ENCODE results near the gene SLC51B.

DNA sequence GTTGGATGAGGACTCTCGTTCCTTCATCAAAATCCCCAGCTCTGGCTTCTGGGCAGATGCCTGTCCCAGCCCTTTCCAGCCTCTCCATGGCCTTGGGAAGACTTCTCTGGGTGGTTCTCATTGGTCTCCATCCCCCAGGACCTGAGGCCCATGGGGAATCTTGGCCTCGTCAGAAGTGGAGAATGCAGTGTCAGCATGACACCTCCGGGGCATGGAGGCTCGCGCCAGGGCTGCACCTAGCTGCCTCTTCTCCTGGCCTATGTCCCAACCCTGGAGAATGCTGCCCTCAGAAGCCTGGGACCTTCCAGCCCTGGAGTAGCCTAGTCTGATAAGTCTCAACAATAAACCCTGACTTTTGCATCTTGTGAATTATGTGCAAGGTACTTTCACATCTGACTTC lies 34.4 kb downstream of the SLC51B start:
- TF ChIP-seq CTCF (IDR thresholded peaks at IDR 0.05; ENCODE audit: low read depth, low read length, poor library complexity, severe bottlenecking) (no peak), EZH2phosphoT487 (IDR thresholded peaks at IDR 0.05; ENCODE audit: borderline replicate concordance, low read length) (no peak)
